Dedifferentiated amniotic fluid mesenchymal stem cell (primary cell): Measurements from ENCODE around the gene TFIP11.
"Not testable (repeated sequence)": the region's sequence is repeated elsewhere in the genome, so short reads cannot be mapped to it uniquely, and the experiment has no call there.

Source experiments
- DNase-seq: peaks from one replicate; pipeline ENCODE4 v3.0.0-alpha.2; 2016; ENCODE audit errors: extremely low spot score

Gene TFIP11

GRCh38 chr22:26541167-26541819, 29.0 kb upstream of the TFIP11 start:
- no peak for DNase-seq

- DNase-seq = no peak
These were observed 27.8 kb upstream of the TFIP11 start for GRCh38 chr22:26540119-26540518.

GRCh38 chr22:26536762-26537134, 24.5 kb upstream of the TFIP11 start:
- no peak for DNase-seq

GRCh38 chr22:26536056-26536761, 23.9 kb upstream of the TFIP11 start:
- no peak for DNase-seq

GRCh38 chr22:26535603-26535908, 23.3 kb upstream of the TFIP11 start:
- DNase-seq = no peak

GRCh38 chr22:26534874-26535602, 22.8 kb upstream of the TFIP11 start:
- no peak for DNase-seq

GRCh38 chr22:26534171-26534855, 22.0 kb upstream of the TFIP11 start:
- DNase-seq = no peak

- no peak for DNase-seq
These were observed 17.1 kb upstream of the TFIP11 start for GRCh38 chr22:26529345-26529744.

- DNase-seq = not testable (repeated sequence)
These were observed 16.2 kb upstream of the TFIP11 start for GRCh38 chr22:26528518-26528917.

GRCh38 chr22:26527574-26528465, 15.5 kb upstream of the TFIP11 start:
- no peak for DNase-seq

GRCh38 chr22:26527167-26527566, 14.9 kb upstream of the TFIP11 start:
- DNase-seq = no peak

- no peak for DNase-seq
These were observed 13.8 kb upstream of the TFIP11 start for GRCh38 chr22:26525946-26526564.

GRCh38 chr22:26524870-26525269, 12.6 kb upstream of the TFIP11 start:
- DNase-seq = no peak

GRCh38 chr22:26522592-26522991, 10.3 kb upstream of the TFIP11 start:
- no peak for DNase-seq

- DNase-seq = no peak
These were observed 9.7 kb upstream of the TFIP11 start for GRCh38 chr22:26522012-26522411.

- DNase-seq = no peak
These were observed 5.2 kb upstream of the TFIP11 start for GRCh38 chr22:26517429-26517828.

- DNase-seq = no peak
These were observed 4.2 kb upstream of the TFIP11 start for GRCh38 chr22:26516503-26516902.

GRCh38 chr22:26515931-26516330, 3.7 kb upstream of the TFIP11 start:
- no peak for DNase-seq

- no peak for DNase-seq
These were observed 2.3 kb upstream of the TFIP11 start for GRCh38 chr22:26514419-26515161.

GRCh38 chr22:26513838-26514237, 1.6 kb upstream of the TFIP11 start:
- no peak for DNase-seq
